OCI-LY1 (cell line): Measurements from ENCODE around the gene NT5DC1.

Source experiments
- H2AFZ ChIP-seq: fragments of 200-600 bp; sonication (generic), shearing (Covaris generic); 2 replicates; pipeline ENCODE4 v1.6.0; 2014; ENCODE audit warnings: antibody characterized with exemption, mild to moderate bottlenecking, low read length
- H3F3A ChIP-seq: fragments of 200-600 bp; sonication (generic), shearing (Covaris generic); 2 replicates; pipeline ENCODE4 v1.6.0; 2014; ENCODE audit warnings: mild to moderate bottlenecking, antibody characterized with exemption, low read length, moderate library complexity; ENCODE audit not compliant: insufficient read depth
- H3K27ac ChIP-seq: fragments of 200-600 bp; sonication (generic); 2 replicates; pipeline ENCODE4 v1.5.1; 2014; ENCODE audit warnings: low read length, mixed run types, mild to moderate bottlenecking, low read depth; ENCODE audit not compliant: poor library complexity, severe bottlenecking
- H3K27me3 ChIP-seq: fragments of 200-600 bp; sonication (generic); 2 replicates; pipeline ENCODE4 v1.6.0; 2014; ENCODE audit warnings: antibody characterized with exemption, mild to moderate bottlenecking, low read length, moderate library complexity; ENCODE audit not compliant: insufficient read depth
- H3K36me3 ChIP-seq: fragments of 200-600 bp; sonication (generic); 2 replicates; pipeline ENCODE4 v1.6.1; 2014; ENCODE audit warnings: mild to moderate bottlenecking, antibody characterized with exemption, low read length, moderate library complexity, mixed read lengths; ENCODE audit not compliant: insufficient read depth
- H3K4me1 ChIP-seq: fragments of 200-600 bp; sonication (generic); 2 replicates; pipeline ENCODE4 v1.5.1; 2014; ENCODE audit warnings: mild to moderate bottlenecking, low read length, moderate library complexity; ENCODE audit not compliant: insufficient read depth, severe bottlenecking
- H3K4me2 ChIP-seq: fragments of 200-600 bp; sonication (generic), shearing (Covaris generic); 2 replicates; pipeline ENCODE4 v1.6.1; 2014; ENCODE audit warnings: low read length
- H3K4me3 ChIP-seq: fragments of 200-600 bp; sonication (generic); 2 replicates; pipeline ENCODE4 v1.5.1; 2014; ENCODE audit warnings: low read length, low read depth, mild to moderate bottlenecking, mixed read lengths; ENCODE audit not compliant: poor library complexity, severe bottlenecking
- H3K79me2 ChIP-seq: fragments of 200-600 bp; shearing (Covaris generic); 2 replicates; pipeline ENCODE4 v1.6.1; 2016; ENCODE audit warnings: mixed run types, low read length, mixed read lengths; ENCODE audit not compliant: insufficient read depth
- H3K9ac ChIP-seq: fragments of 200-600 bp; sonication (generic), shearing (Covaris generic); 2 replicates; pipeline ENCODE4 v1.6.1; 2014; ENCODE audit warnings: mild to moderate bottlenecking, low read length, mixed read lengths
- H3K9me2 ChIP-seq: fragments of 200-600 bp; sonication (generic), shearing (Covaris generic); 2 replicates; pipeline ENCODE4 v1.6.1; 2014; ENCODE audit warnings: low read depth, mild to moderate bottlenecking, low read length, mixed read lengths
- H3K9me3 ChIP-seq: fragments of 200-600 bp; shearing (Covaris generic); 2 replicates; pipeline ENCODE4 v1.6.1; 2014; ENCODE audit warnings: low read length, mixed read lengths
- H4K20me1 ChIP-seq: fragments of 200-600 bp; sonication (generic), shearing (Covaris generic); 2 replicates; pipeline ENCODE4 v1.6.0; 2016; ENCODE audit warnings: mild to moderate bottlenecking, low read length; ENCODE audit not compliant: insufficient read depth
- CTCF ChIP-seq: fragments of 200-600 bp; sonication (generic), shearing (Covaris generic); IDR thresholded peaks from 2 replicates; pipeline ENCODE4 v1.5.1; 2017; ENCODE audit warnings: mild to moderate bottlenecking, antibody characterized with exemption, low read length, moderate library complexity, mixed read lengths
- EZH2 ChIP-seq: fragments of 200-600 bp; sonication (generic), shearing (Covaris generic); IDR thresholded peaks from 2 replicates; pipeline ENCODE4 v1.8.0; 2017; ENCODE audit warnings: borderline replicate concordance, mixed run types, mild to moderate bottlenecking, antibody characterized with exemption, low read length, moderate library complexity, mixed read lengths

NT5DC1 gene

GRCh38 chr6:116239256-116239655, 138.6 kb downstream of the NT5DC1 start:
- Histone ChIP-seq H3K4me3 (no peak overlapping the region), H3K4me2 (no peak overlapping the region), H2AFZ (no peak overlapping the region), H3K36me3 (no peaks in the 10 kb centered on the region), H4K20me1 (no peaks in the 10 kb centered on the region), H3F3A (no peaks in the 10 kb centered on the region), H3K9me3 (no peaks in the 10 kb centered on the region), H3K79me2 (no peaks in the 10 kb centered on the region), H3K9ac (no peak overlapping the region), H3K9me2 (no peaks in the 10 kb centered on the region), H3K27ac (no peak overlapping the region), H3K27me3 (no peaks in the 10 kb centered on the region), H3K4me1 (no peaks in the 10 kb centered on the region)
- no peak for TF ChIP-seq EZH2
- no peak for TF ChIP-seq CTCF

GRCh38 chr6:116239856-116240255, 139.2 kb downstream of the NT5DC1 start:
- TF ChIP-seq EZH2 (no peak), CTCF (no peak)
- Histone ChIP-seq H3K27ac (no peak overlapping the region), H3F3A (no peaks in the 10 kb centered on the region), H3K9me3 (no peaks in the 10 kb centered on the region), H4K20me1 (no peaks in the 10 kb centered on the region), H3K9ac (no peak overlapping the region), H3K4me3 (no peak overlapping the region), H2AFZ (no peak overlapping the region), H3K9me2 (no peaks in the 10 kb centered on the region), H3K4me1 (no peaks in the 10 kb centered on the region), H3K36me3 (no peaks in the 10 kb centered on the region), H3K79me2 (no peaks in the 10 kb centered on the region), H3K27me3 (no peaks in the 10 kb centered on the region), H3K4me2 (no peak overlapping the region)

- Histone ChIP-seq H3K9me2 (no peaks in the 10 kb centered on the region), H3K4me3 (no peak overlapping the region), H3K9me3 (no peaks in the 10 kb centered on the region), H2AFZ (no peak overlapping the region), H3K9ac (no peak overlapping the region), H3K4me1 (no peaks in the 10 kb centered on the region), H3K27me3 (no peaks in the 10 kb centered on the region), H3K79me2 (no peaks in the 10 kb centered on the region), H3F3A (no peaks in the 10 kb centered on the region), H3K27ac (no peak overlapping the region), H4K20me1 (no peaks in the 10 kb centered on the region), H3K36me3 (no peaks in the 10 kb centered on the region), H3K4me2 (no peak overlapping the region)
- no peak for TF ChIP-seq CTCF
- TF ChIP-seq EZH2: no peak
Observed at GRCh38 chr6:116244284-116244683, 143.6 kb downstream of the NT5DC1 start.
